GM21529 (cell line): ENCODE results near the gene FOXP2.

Experiments
- ATAC-seq: cut with Tn5 transposase; IDR thresholded peaks from one replicate; pipeline ENCODE4 v1.9.1; 2021; ENCODE audit not compliant: unreplicated experiment

FOXP2 gene

DNA sequence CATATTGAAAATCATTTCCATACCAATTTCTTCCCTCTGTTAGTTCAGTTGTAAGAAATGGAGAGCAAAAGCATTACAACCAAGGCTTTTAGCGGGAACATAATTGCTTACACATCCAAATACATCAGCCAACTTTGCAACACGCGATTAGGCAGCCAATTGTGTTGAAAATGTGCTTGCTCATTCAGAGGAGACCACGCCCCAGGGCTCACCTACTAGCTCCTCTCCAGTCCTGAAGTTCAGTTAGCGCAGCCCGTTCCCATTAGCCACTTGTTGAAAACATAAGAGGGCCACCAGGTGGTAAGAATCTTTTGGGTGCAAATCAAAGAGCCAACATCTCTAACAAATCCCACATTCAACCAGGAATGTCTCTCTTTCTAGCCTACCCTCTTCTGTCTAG lies 294.0 kb downstream of the FOXP2 start:
- no peak for ATAC-seq

- ATAC-seq, result no peak
These were observed 295.9 kb downstream of the FOXP2 start for GRCh38 chr7:114710499-114710898.

GRCh38 chr7:114711241-114711640 lies 296.6 kb downstream of the FOXP2 start:
- ATAC-seq, result no peak

- no peak for ATAC-seq
These were observed 301.3 kb downstream of the FOXP2 start for GRCh38 chr7:114715907-114716306.

GRCh38 chr7:114718861-114719260 lies 304.2 kb downstream of the FOXP2 start:
- ATAC-seq, result peak; percentile 58

DNA sequence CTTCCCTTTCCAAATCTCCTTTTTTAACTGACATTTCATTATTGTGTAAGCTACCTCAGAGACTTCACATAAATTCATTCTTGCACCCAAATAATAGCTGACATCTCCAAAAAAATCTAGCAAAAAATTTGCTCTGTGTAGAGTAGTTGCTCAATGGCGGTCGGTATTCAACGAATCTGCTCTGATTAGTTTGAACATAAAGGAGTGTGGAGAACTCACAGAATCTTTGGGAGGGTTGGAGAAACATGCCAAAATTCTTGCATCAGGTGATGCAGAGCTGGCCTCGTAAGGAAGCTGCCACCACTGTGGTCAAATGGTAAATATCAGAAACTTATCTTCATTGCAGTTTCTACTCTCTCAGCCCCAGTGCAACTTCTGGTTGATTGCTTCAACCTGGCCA lies 306.1 kb downstream of the FOXP2 start:
- ATAC-seq, result no peak

- ATAC-seq, result no peak
These were observed 307.9 kb downstream of the FOXP2 start for GRCh38 chr7:114722562-114722961.

- ATAC-seq, result no peak
These were observed 308.7 kb downstream of the FOXP2 start for GRCh38 chr7:114723308-114723707.

- ATAC-seq, result no peak
These were observed 325.5 kb downstream of the FOXP2 start for GRCh38 chr7:114740095-114740494.

DNA sequence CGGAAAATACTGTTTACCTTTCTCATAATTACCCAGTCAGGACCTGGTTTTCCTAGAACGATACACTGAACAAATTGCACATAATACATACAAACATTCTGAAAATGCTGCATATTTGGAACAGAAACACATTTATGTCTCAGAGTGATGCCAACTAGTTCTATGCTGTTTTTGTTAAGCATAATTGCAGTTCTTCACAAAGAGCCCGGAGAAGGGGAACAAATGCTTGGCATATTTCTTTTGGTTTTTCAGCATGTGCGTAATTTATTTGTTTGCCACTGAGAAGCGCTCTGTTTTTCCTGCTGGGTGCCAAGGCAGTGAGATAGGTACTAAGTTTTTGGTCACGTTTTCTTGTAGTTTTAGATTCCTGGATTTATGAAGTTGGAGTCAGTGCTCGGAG lies 326.3 kb downstream of the FOXP2 start:
- ATAC-seq, result no peak

GRCh38 chr7:114741911-114742310 lies 327.3 kb downstream of the FOXP2 start:
- ATAC-seq, result no peak
